GM21723 (cell line): ENCODE results near the gene TSPAN5.

Experiments
- ATAC-seq: cut with Tn5 transposase; IDR thresholded peaks from one replicate; pipeline ENCODE4 v1.9.1; 2021; ENCODE audit warnings: mild to moderate bottlenecking, moderate library complexity; ENCODE audit not compliant: unreplicated experiment

TSPAN5 gene

GRCh38 chr4:98522062-98522461 lies 136.3 kb downstream of the TSPAN5 start:
- no peak for ATAC-seq

DNA sequence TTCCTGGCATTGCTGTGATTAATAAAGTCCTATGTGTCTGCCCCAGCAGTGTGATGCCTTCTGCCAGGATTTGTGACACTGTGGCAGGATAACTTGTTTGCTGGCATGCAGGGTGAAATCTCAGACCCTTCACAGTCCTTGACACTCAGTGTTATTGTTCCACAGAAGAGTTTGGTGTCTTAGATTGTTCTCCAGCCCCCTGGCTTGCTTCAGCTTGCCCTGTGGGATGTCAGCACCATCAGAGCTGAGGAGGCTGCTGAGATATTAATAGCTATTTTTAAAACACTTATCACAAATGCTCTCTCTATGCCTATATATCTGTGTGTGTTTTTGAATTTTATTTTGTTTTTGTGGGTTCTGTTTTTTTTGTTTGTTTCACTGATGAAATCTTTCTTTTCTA lies 136.9 kb downstream of the TSPAN5 start:
- ATAC-seq, result no peak

DNA sequence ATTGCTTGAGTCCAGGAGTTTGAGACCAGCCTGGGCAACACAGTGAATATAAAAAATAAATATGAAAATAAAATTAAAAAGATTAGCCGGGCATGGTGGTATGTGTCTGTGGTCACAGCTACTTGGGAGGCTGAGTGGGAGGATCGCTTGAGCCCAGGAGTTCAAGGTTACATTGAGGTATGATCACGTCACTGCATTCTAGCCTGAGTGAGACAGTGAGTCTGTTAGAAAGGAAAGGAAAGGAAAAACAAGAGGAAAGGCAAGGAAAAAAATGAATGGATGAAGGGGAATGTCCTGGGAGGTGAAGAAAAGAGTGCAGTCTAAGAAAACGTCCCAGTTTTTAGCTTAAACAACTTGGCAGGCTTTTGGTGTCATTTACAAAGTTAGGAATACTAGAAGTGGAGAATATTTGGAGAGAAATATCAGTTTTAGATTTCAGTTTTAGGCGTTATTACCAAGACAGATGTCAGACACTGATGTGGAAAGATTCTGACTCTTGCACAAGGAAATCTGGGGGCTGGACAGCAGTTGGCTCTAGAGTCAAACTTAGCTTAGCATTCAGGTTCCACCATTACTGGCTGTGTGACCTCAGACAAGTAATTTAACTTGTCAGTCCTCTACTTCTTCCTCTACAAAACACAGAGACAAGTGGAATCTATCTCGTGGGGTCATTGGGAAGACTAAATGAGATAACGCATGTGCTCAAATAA lies 139.0 kb downstream of the TSPAN5 start:
- ATAC-seq, result no peak

GRCh38 chr4:98518559-98519267 lies 139.7 kb downstream of the TSPAN5 start:
- peak; percentile 98 for ATAC-seq

GRCh38 chr4:98517218-98518021 lies 141.0 kb downstream of the TSPAN5 start:
- ATAC-seq, result no peak

- no peak for ATAC-seq
Measured at GRCh38 chr4:98516441-98517217, 141.8 kb downstream of the TSPAN5 start.

GRCh38 chr4:98516042-98516440 lies 142.4 kb downstream of the TSPAN5 start:
- no peak for ATAC-seq

DNA sequence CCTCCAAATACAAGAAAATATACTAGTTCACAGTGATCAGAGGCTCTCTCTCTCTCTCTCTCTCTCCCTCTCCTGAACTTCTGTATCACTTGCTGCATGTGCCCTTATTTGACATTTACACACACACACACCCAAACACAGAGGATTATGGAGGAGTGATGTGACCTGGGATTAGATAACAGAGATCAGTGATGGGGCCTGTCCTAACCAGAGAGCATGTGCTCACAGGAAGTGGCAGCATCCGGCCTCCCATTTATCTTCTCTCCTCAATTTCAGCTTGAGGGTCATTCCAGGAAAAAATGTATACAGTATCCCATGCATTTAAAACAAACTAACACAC lies 143.0 kb downstream of the TSPAN5 start:
- ATAC-seq, result no peak

DNA sequence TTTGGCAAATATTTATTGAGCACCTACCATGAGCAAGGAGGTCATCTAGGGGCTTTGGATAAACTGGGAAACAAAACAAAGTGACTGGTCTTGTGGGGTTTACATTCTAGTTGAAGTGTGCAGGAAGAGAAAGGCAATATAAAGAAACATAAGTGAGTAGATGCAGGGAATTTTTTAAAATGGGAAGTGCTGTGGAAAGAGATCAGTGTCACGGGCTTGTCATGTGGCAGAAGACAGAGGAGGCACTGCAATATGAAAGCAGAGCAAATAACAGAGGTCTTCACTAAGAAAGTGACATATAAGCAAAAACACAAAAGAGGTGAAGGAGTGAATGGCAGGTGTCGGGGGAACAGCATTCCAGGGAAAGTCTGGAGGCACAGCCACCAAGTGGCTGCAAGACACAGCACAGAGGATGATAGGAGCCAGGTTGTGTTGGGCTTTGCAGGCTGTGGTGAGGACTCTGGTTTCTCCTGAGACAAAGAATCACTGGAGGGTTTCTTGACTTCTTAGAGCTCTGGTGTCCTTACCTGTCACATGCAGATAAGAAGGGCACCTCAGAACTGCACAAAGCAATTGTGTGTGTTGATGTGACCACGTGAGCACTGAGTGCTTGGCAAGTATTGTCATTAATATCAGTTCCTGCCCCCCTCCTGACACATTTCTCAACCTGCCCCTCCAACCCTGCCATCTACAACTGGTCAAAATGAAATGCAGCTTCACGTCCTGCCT lies 143.5 kb downstream of the TSPAN5 start:
- ATAC-seq, result no peak

DNA sequence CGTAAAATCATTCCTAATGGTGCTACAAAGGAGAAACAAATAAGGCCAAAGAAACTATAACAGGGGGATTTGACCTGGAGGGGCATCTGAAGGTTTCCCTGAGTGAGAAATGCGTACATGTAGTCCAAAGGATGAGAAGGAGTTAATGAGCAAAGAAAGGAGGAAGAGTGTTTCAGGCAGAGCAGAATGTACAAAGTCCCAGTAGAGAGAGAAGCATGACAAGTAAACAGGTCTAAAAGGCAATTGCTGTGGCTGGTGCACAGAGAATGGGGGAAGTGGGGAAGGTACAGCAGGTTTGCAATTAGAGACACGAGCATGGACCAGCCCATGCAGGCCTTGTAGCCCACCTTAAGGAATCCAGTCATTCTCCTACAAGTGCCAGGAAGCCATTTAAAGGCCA lies 145.5 kb downstream of the TSPAN5 start:
- ATAC-seq, result no peak

DNA sequence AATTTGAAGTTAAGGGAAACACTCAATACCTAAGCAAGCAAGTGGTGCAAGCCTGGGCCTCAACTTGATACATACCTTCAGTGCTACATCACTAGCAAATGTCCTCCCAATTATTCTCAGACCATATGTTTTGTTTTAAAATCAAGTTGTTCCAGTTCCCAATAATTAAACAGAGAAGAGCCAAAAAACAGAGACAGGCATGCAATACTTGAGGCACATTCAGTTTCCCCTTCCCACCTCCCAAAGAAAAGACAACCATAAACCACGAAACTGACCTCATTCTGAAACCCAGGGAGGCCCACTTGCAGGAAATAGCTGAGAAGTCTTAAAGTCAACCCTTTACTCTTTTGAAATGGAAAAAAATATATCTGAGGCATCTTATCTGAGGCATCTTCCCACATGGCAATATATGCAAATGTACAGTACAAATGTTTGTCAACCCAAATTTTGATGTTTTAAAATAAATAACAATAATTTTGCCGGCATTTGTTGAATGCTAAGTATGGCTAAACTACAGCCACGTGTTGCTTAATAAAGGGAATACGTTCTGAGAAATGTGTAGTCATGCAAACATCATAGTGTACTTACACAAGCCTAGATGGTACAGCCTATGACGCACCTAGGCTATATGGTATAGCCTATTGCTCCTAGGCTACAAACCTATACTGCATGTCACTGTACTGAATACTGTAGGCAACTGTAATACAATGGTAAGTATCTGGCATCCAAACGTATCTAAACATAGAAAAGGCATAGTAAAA lies 147.5 kb downstream of the TSPAN5 start:
- ATAC-seq, result no peak

DNA sequence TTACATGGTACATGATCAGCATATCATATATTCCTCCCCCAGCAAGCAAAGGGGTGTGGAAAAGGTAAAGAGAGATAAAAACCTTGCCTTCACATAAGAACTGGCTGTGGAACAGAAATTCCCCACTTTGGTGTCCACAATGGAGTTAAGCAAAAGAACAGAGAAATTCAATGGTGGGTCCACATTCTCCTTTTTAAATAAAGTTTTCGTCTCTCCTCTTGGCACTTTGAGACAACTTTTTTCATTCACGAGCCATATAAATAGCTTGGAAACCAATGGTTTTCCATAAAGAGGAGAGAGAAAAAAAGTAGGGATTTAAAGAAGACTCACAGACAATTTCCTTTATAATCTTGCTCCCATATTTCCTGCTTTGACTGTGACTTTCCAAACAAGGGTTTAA lies 148.1 kb downstream of the TSPAN5 start:
- no peak for ATAC-seq

DNA sequence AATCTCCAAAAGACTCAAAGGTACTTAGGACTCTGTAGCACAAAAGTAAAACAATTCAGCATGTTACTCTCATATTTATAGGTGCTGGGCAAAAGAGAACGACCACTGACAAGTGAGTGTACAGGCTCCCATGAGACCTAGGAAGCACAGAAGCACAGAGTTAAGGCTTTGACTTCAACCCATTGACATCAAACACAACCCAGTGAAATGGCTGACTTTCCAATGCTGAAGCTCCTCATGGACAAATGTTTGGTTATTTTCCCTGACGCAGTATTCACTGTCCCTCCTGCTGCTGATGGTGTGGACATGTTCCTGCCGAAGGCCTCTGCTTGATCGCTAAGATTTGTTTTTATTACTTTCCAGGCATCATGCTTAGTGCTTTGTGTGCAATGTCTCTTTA lies 148.7 kb downstream of the TSPAN5 start:
- ATAC-seq, result no peak

- ATAC-seq, result no peak
Measured at GRCh38 chr4:98508829-98509598, 149.4 kb downstream of the TSPAN5 start.

DNA sequence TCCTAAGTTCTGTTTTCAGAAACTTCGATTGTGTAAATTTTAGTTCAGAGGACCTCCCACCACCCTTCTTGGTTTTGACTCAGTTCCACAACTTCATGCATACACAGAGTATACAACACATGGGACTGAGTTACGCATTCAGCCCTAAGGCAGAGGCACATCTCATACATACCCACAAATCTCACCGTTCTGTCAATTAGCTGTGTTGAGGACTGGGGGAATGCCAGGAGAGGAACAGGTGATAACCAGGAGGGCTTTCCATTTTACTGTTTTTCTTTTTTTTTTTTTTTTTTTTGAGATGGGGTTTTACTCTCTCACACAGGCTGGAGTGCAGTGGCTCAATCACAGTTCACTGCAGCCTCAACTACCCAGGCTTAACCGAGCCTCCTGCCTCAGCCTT lies 150.2 kb downstream of the TSPAN5 start:
- no peak for ATAC-seq

GRCh38 chr4:98507299-98507698 lies 151.1 kb downstream of the TSPAN5 start:
- no peak for ATAC-seq

DNA sequence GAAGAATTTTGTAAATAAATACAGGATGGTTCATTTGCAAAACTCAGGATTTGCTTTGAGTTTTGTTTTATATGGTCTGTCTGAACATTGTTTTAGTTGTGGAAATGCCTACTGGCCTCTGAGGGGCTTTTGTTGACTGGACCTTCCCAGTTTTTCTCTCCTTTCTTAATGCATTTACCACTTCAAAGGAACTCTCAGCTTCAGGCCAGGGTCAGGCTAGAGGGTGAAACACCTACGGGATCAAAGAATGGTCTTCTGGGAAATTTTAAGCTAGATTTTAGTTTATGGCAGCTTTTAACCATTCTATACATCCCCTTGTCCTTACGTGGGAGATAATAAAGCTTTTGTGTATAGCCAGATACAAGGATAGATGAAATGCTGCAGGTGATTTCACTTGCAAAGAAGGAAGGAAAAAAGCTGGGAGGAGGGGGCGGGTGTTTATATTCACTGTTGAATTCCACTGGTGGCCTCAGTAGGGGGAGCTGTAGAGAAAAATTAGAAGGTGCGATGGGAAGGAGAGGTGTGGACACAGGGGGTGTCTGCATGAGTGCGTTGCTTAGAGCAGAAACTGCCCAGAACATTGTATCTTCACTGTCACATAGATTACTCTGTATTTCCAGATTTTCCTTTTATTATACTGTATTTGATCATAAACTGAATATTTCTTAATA lies 151.8 kb downstream of the TSPAN5 start:
- no peak for ATAC-seq

DNA sequence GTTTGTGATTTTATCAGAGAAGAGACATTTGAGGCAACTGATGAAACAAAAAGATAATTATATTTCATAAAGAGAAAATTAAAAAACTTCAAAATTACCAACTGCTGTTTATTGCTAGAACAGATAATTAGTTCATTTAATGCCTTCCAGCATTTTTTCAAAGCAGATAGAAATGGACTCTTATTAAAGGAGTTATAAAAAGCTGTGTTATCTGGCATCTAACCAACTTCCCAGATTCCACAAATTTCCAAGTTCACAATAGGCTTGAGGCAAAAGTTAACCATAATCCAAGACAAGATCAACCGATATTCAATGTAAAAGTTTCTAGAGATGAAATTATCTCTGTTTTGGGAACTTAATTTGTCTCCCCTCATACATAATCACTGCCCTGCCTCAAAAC lies 152.4 kb downstream of the TSPAN5 start:
- ATAC-seq, result no peak
